ENCODE measurements around the gene NPFFR1.

NPFFR1 gene

DNA sequence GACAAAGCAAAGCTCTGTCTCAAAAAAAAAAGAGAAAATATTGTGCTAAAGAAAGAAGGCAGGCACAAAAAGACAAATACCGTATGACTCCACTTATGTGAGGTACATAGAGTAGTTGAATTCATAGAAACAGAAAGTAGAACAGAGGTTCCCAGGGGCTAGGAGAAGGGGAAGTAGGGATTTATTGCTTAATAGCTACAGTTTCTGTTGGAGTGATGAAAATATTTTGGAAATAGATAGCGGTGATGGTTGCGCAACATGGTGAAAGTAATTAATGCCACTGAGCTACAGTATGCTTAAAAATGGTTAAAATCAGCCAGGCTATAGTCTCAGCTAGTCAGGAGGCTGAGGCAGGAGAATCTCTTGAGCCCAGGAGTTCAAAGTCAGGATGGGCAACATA is 18.5 kb upstream of the NPFFR1 start:
- Histone ChIP-seq H3K4me2 (ENCODE audit: low read length) (no peak overlapping the region), H4K91ac (ENCODE audit: low read depth, low read length) (no peak overlapping the region), H4K12ac (ENCODE audit: low read depth, low read length) (no peak overlapping the region), H3K79me2 (ENCODE audit: control insufficient read depth, insufficient read depth, low read length, poor library complexity) (no peaks in the 10 kb centered on the region), H2BK12ac (ENCODE audit: low read length) (no peak overlapping the region), H3K36me3 (ENCODE audit: control insufficient read depth in 1 of 2, insufficient read depth in 2 of 2, low read length in 2 of 2) (no peaks in the 10 kb centered on the region), H3K4me3 (ENCODE audit: low read depth, low read length) (no peak overlapping the region), H3K27ac (ENCODE audit: low read depth, low read length) (no peak overlapping the region), H3K23ac (ENCODE audit: low read length) (no peak overlapping the region), H2AFZ (ENCODE audit: insufficient read depth, low read length, poor library complexity) (no peak overlapping the region), H2BK120ac (ENCODE audit: insufficient read depth, low read length, poor library complexity) (no peak overlapping the region), H3K4me1 (ENCODE audit: control insufficient read depth in 1 of 2, insufficient read depth in 2 of 2, low read length in 2 of 2) (no peaks in the 10 kb centered on the region), H3K18ac (ENCODE audit: low read length) (no peak overlapping the region), H3K9ac (ENCODE audit: low read length) (no peak overlapping the region), H3K9me3 (ENCODE audit: insufficient read depth, low read depth, low read length) (no peaks in the 10 kb centered on the region), H4K8ac (ENCODE audit: low read depth, low read length) (no peak overlapping the region), H3K14ac (ENCODE audit: low read length) (no peak overlapping the region), H3K4ac (ENCODE audit: low read depth, low read length) (no peak overlapping the region), H3K27me3 (ENCODE audit: insufficient read depth, low read length) (no peaks in the 10 kb centered on the region), H2BK5ac (ENCODE audit: low read depth, low read length, poor library complexity) (no peak overlapping the region), H3K79me1 (ENCODE audit: low read length) (no peaks in the 10 kb centered on the region), H2AK5ac (ENCODE audit: low read length) (no peak overlapping the region)
- peak in 1 of 2 donors; percentile 33 for DNase-seq
- WGBS (ENCODE audit: extremely low coverage, insufficient coverage, insufficient read length) = 100% methylated on average over 1 of the region's 3 CpGs

DNA sequence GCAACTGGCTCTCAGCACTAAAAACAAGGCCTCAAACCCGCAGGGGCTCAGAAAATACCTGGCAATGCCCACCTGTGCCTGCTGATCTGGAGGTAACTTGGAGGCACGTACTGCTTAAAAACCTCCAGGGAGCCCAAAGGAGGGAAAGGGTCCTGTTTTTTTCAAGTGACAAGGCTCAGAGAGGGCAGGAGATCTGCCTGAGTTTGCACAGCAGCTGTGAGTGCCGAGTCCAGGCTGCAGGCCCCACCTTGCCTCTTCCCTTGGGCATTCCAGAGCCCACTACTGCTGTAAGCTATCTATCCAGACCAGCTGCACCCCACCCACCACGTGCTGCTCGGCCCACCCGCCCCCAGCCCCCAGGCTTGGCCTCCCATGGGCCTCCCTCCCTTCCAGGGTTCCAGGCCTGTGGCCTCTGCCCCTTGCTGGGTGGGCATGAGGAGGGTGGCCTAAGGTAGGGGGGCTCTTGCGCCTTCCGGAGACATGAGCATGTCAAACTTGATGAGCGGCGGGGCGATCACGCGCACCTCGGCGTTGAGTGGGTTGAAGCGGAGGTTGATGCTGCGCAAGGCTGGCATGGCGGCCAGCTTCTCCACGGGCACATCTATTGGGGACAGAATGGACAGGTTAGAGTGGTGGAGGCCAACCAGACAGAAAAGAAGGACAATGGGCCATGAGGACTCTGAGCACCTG is 17.2 kb upstream of the NPFFR1 start:
- Histone ChIP-seq H3K79me2 (ENCODE audit: control insufficient read depth, insufficient read depth, low read length, poor library complexity) (no peaks in the 10 kb centered on the region), H3K27me3 (ENCODE audit: insufficient read depth, low read length) (no peaks in the 10 kb centered on the region), H3K36me3 (ENCODE audit: control insufficient read depth in 1 of 2, insufficient read depth in 2 of 2, low read length in 2 of 2) (no peaks in the 10 kb centered on the region), H2AK5ac (ENCODE audit: low read length) (no peak overlapping the region), H4K12ac (ENCODE audit: low read depth, low read length) (no peak overlapping the region), H3K4me2 (ENCODE audit: low read length) (no peak overlapping the region), H2BK5ac (ENCODE audit: low read depth, low read length, poor library complexity) (no peak overlapping the region), H2BK120ac (ENCODE audit: insufficient read depth, low read length, poor library complexity) (no peak overlapping the region), H3K9me3 (ENCODE audit: insufficient read depth, low read depth, low read length) (no peaks in the 10 kb centered on the region), H3K27ac (ENCODE audit: low read depth, low read length) (no peak overlapping the region), H3K23ac (ENCODE audit: low read length) (no peak overlapping the region), H3K4me1 (ENCODE audit: control insufficient read depth in 1 of 2, insufficient read depth in 2 of 2, low read length in 2 of 2) (no peaks in the 10 kb centered on the region), H2BK12ac (ENCODE audit: low read length) (no peak overlapping the region), H3K4ac (ENCODE audit: low read depth, low read length) (no peak overlapping the region), H3K14ac (ENCODE audit: low read length) (no peak overlapping the region), H3K9ac (ENCODE audit: low read length) (no peak overlapping the region), H2AFZ (ENCODE audit: insufficient read depth, low read length, poor library complexity) (no peak overlapping the region), H4K91ac (ENCODE audit: low read depth, low read length) (no peak overlapping the region), H3K79me1 (ENCODE audit: low read length) (no peaks in the 10 kb centered on the region), H3K4me3 (ENCODE audit: low read depth, low read length) (no peak overlapping the region), H4K8ac (ENCODE audit: low read depth, low read length) (no peak overlapping the region), H3K18ac (ENCODE audit: low read length) (no peak overlapping the region)
- WGBS (ENCODE audit: extremely low coverage, insufficient coverage, insufficient read length) = no CpG with 5 or more reads among the region's 19 CpGs
- DNase-seq = no peak

DNA sequence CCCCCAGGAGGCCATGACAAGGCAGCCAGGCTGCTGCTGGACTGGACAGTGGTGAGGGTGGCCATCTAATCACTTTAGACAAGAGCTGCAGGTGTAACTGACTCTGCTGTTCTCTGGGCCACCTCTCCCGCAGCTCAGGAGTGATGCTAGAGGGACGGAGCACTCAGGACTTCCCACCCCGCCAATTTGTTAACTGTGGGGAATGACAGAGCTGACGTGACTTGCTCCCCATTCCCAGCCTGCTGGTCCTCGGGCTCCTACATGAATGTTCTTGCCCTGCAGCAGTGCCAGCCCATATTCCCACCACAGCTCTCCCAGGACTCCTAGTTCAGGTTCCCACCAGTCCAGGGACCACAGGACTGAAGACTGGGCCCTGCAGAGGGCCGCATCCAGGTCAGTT is 16.7 kb upstream of the NPFFR1 start:
- Histone ChIP-seq H3K79me2 (ENCODE audit: control insufficient read depth, insufficient read depth, low read length, poor library complexity) (no peaks in the 10 kb centered on the region), H2AFZ (ENCODE audit: insufficient read depth, low read length, poor library complexity) (no peak overlapping the region), H2BK120ac (ENCODE audit: insufficient read depth, low read length, poor library complexity) (no peak overlapping the region), H3K4ac (ENCODE audit: low read depth, low read length) (no peak overlapping the region), H4K91ac (ENCODE audit: low read depth, low read length) (no peak overlapping the region), H3K36me3 (ENCODE audit: control insufficient read depth in 1 of 2, insufficient read depth in 2 of 2, low read length in 2 of 2) (no peaks in the 10 kb centered on the region), H3K9ac (ENCODE audit: low read length) (no peak overlapping the region), H3K4me3 (ENCODE audit: low read depth, low read length) (no peak overlapping the region), H4K12ac (ENCODE audit: low read depth, low read length) (no peak overlapping the region), H3K27ac (ENCODE audit: low read depth, low read length) (no peak overlapping the region), H3K4me1 (ENCODE audit: control insufficient read depth in 1 of 2, insufficient read depth in 2 of 2, low read length in 2 of 2) (no peaks in the 10 kb centered on the region), H2BK5ac (ENCODE audit: low read depth, low read length, poor library complexity) (no peak overlapping the region), H2AK5ac (ENCODE audit: low read length) (no peak overlapping the region), H3K9me3 (ENCODE audit: insufficient read depth, low read depth, low read length) (no peaks in the 10 kb centered on the region), H3K23ac (ENCODE audit: low read length) (no peak overlapping the region), H3K14ac (ENCODE audit: low read length) (no peak overlapping the region), H2BK12ac (ENCODE audit: low read length) (no peak overlapping the region), H3K18ac (ENCODE audit: low read length) (no peak overlapping the region), H3K4me2 (ENCODE audit: low read length) (no peak overlapping the region), H4K8ac (ENCODE audit: low read depth, low read length) (no peak overlapping the region), H3K79me1 (ENCODE audit: low read length) (no peaks in the 10 kb centered on the region), H3K27me3 (ENCODE audit: insufficient read depth, low read length) (no peaks in the 10 kb centered on the region)
- no peak for DNase-seq
- no CpG with 5 or more reads among the region's 6 CpGs for WGBS (ENCODE audit: extremely low coverage, insufficient coverage, insufficient read length)

- DNase-seq = no peak
- H3K4me1 ChIP-seq (ENCODE audit: control insufficient read depth in 1 of 2, insufficient read depth in 2 of 2, low read length in 2 of 2) = no peaks in the 10 kb centered on the region
- H4K8ac ChIP-seq (ENCODE audit: low read depth, low read length) = no peak overlapping the region
- no peak overlapping the region for H2AK5ac ChIP-seq (ENCODE audit: low read length)
- H2BK5ac ChIP-seq (ENCODE audit: low read depth, low read length, poor library complexity) = no peak overlapping the region
- H4K91ac ChIP-seq (ENCODE audit: low read depth, low read length) = no peak overlapping the region
- no peak overlapping the region for H4K12ac ChIP-seq (ENCODE audit: low read depth, low read length)
- no peaks in the 10 kb centered on the region for H3K9me3 ChIP-seq (ENCODE audit: insufficient read depth, low read depth, low read length)
- no peak overlapping the region for H2AFZ ChIP-seq (ENCODE audit: insufficient read depth, low read length, poor library complexity)
- H3K27me3 ChIP-seq (ENCODE audit: insufficient read depth, low read length) = no peaks in the 10 kb centered on the region
- no peak overlapping the region for H3K23ac ChIP-seq (ENCODE audit: low read length)
- no peak overlapping the region for H3K4me3 ChIP-seq (ENCODE audit: low read depth, low read length)
- no peak overlapping the region for H3K14ac ChIP-seq (ENCODE audit: low read length)
- no peak overlapping the region for H3K4ac ChIP-seq (ENCODE audit: low read depth, low read length)
- H2BK12ac ChIP-seq (ENCODE audit: low read length) = no peak overlapping the region
- H3K79me1 ChIP-seq (ENCODE audit: low read length) = no peaks in the 10 kb centered on the region
- no peak overlapping the region for H3K4me2 ChIP-seq (ENCODE audit: low read length)
- no peaks in the 10 kb centered on the region for H3K36me3 ChIP-seq (ENCODE audit: control insufficient read depth in 1 of 2, insufficient read depth in 2 of 2, low read length in 2 of 2)
- no peak overlapping the region for H3K9ac ChIP-seq (ENCODE audit: low read length)
- WGBS (ENCODE audit: extremely low coverage, insufficient coverage, insufficient read length) = no CpG with 5 or more reads among the region's 7 CpGs
- H3K18ac ChIP-seq (ENCODE audit: low read length) = no peak overlapping the region
- H2BK120ac ChIP-seq (ENCODE audit: insufficient read depth, low read length, poor library complexity) = no peak overlapping the region
- H3K27ac ChIP-seq (ENCODE audit: low read depth, low read length) = no peak overlapping the region
- H3K79me2 ChIP-seq (ENCODE audit: control insufficient read depth, insufficient read depth, low read length, poor library complexity) = no peaks in the 10 kb centered on the region
Measured at GRCh38 chr10:70299876-70300275, 16.1 kb upstream of the NPFFR1 start.
